HG02885 (cell line): ENCODE measurements around the gene FBRSL1.

Experiments used
- ATAC-seq: cut with Tn5 transposase; IDR thresholded peaks from one replicate; pipeline ENCODE4 v1.9.1; 2021; ENCODE audit warnings: mild to moderate bottlenecking; ENCODE audit not compliant: unreplicated experiment, poor library complexity

FBRSL1 gene

DNA sequence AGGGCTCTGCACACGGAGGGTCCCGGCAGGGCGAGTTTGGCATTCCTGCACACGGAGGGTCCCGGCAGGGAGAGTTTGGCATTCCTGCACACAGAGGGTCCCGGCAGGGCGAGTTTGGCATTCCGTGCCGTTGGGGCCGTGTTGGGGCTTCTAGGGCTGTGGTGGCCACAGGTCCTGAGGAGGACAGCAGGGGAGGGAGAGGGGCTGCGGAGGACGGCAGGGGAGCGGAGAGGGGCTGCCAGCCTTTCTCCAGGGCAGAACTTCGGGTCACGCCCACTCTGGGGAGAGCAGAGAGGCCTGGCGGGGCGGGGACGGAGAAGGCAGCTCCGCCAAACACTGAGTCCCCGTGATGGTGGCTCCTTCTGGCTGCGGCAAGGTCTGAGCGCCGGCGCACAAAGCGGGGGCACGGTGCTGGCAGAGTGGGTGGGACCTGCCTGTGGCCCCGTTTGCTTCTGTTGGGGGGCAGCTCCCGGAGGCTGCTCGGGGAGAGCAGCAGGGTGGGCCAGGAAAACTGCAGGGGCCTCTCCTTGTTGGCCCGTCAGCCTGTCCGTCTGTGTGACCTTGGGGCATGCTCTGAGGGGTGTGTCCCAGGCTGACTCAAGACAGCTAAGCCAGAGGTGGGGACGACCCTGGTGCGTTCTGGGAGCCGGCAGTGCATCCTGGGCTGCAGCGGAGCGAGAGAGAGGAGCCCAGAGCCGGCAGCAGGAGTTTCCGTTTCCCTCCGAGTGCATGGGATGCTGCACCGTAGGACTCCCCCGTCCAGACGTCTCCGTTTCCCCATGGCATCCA, 60.3 kb downstream of the FBRSL1 start:
- ATAC-seq: no peak

DNA sequence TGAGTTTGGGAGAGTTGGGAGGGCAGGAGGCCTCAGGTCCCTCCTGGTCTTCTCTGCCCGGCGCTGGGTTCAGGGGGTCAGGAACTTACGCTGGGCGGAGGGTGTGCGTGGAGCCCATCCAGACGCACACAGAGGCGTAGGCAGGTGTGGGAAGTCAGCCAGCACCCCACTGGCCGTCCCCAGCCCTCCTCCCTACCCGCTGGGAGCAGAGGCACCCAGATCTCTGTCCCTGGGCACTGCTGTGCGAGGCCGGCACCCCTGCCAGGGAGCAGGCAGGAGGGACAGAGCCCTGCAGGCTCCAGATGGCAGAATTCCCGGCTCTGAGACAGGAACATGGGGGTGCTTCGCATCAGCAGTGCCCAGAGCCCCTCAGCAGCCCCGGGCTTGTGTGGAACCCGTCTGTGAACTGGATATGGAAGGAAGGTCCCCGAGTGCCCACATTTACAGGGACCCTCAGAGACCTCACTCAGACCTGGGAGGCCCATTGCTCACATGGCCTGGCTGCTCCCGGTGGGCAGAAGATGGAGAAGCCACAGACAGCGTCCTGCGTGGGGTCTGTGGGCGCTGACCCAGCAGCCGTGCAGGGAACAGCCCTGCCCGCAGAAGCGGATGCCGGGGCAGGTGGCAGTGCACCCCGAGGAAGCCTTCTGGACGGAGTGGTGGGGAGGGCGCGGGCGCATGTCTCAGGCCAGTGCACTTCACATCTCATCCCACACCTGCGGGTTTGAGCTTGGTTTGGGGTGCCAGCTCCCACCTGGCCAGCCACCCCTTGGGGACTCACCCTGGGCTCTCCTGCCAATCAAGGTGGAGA, 61.1 kb downstream of the FBRSL1 start:
- no peak for ATAC-seq

DNA sequence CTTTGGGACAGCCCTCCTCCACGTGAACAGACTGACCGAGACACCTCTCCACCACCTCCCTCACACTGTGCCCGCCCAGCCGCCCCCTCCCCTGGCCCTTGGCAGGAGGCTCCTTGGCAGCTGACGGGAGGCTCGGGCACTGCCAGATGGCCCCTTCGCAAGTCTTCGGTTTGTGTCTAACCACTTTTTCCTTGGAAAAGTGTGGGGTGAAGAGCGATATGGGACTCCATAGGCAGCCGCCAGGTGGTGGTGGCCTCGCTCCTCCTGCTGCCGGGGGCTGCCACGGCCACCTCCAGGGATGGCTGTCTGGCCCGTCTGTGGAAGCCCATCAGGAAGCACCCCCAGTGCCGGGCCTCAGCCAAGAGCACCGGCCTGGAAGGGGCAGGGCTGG, 61.7 kb downstream of the FBRSL1 start:
- ATAC-seq: no peak

DNA sequence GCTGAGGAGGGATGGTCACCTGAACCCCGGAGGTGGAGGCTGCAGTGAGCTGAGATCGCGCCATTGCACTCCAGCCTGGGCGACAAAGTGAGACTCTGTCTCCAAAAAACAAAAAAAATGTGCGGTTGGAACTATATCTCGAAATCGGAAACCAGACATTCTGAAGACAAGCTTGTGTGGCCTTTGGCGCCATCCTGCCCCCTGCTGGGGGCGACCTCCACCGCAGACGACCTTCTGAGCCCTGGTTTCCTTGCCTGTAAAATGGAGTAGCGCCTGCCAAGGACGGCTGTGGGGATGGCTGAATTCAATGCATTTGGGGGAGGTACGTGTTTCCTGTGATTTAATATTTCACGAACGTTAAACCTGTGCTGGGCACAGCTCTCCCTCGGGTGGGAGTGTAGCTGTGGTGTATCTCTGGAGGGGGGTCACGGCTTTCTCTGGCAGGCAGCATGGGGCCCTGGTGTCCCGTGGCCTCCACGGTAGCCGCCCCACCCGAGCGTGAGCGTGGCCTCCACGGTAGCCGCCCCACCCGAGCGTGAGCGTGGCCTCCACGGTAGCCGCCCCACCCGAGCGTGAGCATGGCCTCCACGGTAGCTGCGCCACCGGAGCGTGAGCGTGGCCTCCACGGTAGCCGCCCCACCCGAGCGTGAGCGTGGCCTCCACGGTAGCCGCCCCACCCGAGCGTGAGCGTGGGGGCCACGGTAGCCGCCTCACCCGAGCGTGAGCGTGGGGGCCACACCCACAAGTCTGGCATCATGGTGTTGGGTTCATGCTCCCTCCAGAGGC, 65.1 kb downstream of the FBRSL1 start:
- no peak for ATAC-seq

DNA sequence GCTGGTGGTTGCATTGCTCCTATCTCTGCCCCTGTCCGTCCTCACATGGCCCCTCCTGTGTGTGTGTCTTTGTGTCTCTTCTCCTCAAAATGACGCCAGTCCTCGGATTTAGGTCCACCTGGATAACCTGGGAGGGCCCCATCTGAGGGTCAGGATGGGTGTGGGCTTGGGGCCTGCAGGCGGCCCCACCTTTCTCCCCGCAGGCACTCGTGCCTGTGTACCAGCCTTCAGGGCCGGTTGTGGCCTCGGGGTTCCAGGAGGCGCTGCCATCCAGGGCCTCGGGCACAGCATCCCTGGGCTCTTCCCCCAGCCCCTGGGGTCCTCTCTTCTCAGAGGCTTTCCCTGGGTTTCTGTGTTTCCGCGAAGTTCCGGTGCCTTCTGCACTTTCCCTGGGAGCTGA, 65.7 kb downstream of the FBRSL1 start:
- ATAC-seq: no peak

DNA sequence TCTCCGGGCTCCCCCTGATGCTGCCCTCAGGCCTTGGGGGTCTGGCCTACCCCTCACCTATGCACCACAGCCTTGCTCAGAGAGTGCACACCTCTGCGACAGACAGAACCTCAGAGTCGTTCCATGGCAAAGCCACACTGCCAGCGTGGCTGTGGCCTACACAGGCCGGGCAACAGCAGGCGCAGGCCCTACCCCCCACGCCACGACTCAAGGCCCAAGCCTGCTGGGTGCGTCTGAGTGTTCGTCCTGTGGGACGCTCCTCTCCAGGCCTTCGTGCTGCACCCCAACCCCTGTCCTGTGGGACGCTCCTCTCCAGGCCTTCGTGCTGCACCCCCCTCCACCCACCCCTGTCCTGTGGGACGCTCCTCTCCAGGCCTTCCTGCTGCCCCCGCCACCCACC, 66.3 kb downstream of the FBRSL1 start:
- ATAC-seq: no peak

DNA sequence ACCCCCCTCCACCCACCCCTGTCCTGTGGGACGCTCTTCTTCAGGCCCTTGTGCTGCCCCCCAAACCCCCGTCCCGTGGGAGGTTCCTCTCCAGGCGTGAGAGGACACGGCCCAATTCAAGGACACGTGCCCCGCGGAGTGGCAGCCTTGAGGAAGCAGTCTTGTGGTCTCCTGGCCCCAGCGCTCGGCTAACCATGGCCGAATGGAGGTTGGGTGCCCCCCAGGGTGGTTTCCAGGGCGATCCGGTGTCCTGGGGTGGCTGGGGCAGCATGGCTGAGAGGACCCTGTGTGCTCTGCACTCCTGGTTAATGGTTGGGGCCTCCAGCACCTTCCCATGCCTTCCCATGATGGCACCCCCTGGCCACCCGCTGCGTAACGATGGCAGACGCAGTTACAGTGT, 66.8 kb downstream of the FBRSL1 start:
- ATAC-seq: no peak

DNA sequence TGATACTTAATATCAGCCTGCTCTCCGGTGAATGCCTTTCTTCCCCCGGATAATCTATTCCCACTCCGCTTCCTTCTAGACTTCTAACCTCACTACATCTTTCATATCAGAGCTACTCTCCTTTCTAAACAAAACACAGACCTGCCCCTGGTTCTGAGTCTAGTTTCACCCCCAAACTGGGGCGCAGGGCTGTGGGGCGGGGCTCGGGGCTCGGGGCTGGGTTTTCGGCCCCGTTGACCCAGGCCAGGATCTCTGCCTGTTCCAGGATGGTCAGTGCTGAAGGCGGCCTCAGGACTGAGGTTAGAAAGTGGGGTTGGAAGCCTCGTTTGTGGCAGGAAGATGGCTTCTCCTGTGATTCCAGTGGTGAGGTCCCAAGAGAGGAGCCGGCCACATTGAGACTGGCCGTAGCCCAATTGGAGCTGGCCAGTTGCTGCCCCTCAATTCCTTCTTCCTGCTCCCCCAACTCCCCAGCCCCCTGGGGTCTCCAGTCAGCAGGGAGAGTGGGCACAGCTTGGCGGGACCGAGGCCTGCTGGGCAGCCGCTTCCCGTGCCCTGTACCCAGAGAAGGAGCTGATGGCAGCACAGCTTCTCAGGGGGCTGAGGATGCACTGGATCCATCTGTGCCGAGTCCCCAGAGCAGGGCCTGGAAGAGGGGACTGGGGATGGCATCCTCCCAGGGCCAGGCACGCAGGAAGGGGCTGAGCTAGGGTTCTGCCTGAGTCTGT, 67.5 kb downstream of the FBRSL1 start:
- no peak for ATAC-seq

DNA sequence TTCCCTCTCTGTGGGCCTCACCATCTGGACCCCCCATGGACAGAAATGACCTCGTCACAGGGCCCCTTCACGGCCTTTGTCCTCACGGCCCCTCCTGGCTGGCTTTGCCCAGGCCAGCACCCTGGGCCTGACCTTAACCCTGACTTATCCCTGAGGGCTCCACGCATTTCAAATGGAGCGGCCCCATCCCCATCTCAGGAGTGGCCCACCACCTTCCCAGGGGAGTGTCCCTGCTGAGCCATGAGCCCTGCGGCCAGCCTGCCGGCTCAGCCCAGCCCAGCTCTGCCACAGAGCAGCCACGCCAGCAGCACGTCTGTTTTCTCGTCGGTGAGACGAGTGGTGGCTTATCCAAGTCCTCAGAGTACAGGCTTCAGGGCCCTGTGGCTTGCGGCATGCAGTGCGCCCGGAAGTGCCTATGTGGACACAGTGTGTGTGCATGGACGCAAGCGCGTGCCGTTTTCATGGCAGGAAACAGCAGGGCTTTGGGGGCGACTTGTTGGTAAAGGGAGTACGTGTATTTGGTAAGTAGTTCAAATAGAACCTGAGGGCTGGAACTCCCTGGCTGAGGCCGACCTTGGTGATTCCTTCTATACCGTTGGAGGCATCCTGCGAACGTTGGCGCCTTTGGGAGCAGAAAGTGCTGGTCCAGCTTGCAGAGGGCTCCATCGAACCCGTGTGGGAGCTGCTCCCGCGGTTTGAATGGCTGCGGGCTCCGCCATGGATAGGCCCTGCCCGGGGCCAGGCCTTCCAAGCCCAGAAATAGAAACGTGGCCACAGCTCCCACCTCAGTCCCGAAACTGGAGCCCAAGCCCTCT, 68.3 kb downstream of the FBRSL1 start:
- no peak for ATAC-seq

DNA sequence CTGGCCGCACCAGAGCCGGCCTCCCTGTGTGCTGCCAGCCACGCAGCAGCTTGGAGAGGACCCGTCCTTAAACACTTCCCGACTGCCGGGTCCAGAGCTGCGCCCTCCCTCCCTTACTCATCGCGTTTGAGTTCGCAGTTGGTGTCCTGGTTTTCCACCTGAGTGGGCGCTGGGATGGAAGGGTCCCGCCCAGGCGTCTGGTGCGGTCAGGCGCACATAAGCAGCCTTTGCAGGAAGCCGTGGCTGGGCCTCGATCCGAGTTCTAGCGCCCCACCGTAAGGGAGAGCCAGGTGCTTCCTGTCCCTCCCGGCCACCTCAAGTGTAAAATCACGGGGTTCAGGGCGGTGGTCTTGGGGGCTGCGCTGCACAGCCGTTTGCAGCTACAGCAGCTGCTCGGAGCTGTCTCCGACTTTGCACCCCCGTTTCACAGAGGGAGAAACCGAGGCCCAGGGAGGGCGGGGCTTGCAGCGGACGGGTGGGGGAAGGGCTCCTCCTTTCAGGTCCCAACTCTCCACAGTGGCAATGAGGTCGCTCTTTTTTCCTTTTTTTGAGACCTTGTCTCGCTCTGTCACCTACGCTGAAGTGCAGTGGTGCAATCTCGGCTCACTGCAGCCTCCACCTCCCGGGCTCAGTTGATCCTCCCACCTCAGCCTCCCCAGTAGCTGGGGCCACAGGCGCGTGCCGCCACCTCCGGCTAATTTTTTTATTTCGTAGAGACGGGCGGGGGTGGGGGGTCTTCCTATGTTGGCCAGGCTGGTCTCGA, 69.1 kb downstream of the FBRSL1 start:
- ATAC-seq: no peak

DNA sequence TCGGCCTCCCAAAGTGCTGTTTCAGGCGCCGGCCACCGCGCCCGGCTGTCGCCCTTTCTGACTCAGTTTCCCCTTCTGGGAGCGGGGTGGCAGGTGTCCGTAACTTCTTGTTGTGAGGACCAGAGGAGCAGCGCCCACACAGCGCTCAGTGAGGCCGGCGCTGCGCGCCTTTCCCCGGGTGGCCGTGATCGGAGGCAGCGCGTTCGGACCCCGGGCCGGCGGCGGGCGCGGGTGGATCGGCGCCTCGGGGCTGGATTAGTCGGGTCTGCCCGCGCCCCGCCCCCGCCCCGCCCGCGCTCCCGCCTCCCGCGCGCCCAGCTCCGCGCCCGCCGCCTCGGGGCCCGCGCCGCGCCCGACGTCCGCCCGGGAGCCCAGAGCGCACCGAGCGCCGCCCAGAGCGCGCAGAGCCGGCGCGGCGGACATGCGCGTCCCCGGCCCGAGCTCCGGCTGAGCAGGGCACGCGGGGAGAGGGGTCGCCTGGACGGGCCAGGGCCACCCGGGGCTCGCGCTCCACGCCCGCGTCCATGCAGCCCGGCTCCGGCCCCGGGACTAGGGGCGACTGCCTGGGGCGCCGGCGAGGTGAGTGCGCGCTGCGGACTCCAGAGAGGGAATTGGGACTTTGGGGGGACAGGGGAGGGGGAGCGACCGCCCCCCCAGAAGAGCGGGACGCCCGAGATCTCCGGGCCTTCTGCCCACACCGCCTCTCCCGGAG, 69.9 kb downstream of the FBRSL1 start:
- peak; percentile 38 for ATAC-seq

DNA sequence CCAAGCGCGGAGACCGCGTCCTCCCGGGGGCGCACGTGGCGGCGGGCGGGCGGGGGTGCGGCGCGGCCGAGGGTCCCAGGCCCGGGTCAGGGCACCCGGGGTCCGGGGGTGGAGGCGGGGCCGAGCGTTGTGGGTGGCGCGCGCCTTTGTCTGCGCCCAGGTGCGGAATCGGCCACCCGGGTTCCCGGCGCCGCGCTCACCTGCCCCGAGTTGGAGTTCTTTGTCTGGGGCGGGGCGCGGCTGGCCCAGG, 70.3 kb downstream of the FBRSL1 start:
- peak; percentile 18 for ATAC-seq

DNA sequence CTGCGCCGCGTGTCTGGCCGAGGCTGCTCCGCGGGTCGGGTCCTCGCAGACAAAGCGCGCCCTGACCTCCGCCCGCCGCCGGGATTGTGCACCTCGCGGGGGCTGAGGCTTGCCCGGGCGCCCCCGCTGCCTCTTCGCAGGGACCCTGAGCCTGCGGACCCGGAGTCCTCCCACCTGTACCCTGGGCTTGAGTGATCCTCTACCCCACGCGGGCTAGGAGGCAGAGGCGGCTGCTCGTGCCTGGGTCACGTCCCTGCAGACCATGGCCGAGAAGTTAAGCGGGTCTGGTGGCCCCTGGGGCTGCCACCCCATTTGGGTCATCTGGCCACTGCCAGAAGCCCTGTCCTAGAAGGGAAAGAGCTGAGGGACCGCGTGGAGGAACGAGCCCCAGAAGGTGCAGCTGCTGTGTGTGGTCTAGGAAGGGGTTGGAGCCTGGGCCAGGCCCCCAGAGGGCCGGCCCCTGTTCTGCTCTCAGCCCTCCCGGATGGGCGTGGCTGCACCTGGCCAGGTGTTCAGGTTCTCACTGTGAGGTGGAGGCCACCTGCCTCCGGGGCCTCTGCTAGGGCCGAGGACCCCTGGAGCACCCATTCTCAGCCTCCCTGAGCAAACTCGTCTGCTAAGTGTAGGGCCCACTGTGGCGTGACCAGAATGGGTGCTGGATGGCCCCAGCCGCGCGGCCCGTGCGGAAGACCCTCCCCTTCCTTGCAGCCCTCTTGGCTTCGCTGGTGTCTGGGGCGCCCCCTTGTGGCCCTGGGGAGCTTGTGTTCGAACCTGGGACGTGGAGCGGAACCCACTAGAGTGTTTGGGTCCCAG, 70.9 kb downstream of the FBRSL1 start:
- ATAC-seq: peak; percentile 39
